ES-I3 (cell line): Measurements from ENCODE around the gene PCBP4.

Experiments
- H3K36me3 ChIP-seq: 2 replicates; pipeline ENCODE4 v1.6.1; 2013; ENCODE audit warnings: mild to moderate bottlenecking, low read length, control low read depth, moderate library complexity; ENCODE audit not compliant: insufficient read depth
- H3K4me1 ChIP-seq: 2 replicates; pipeline ENCODE4 v1.6.1; 2013; ENCODE audit warnings: mild to moderate bottlenecking, control low read depth, low read length; ENCODE audit not compliant: insufficient read depth
- H3K9ac ChIP-seq: 2 replicates; pipeline ENCODE4 v1.6.1; 2013; ENCODE audit warnings: low read depth, mild to moderate bottlenecking, low read length, moderate library complexity
- H3K9me3 ChIP-seq: 2 replicates; pipeline ENCODE4 v1.6.1; 2013; ENCODE audit warnings: mild to moderate bottlenecking, low read length, moderate library complexity; ENCODE audit not compliant: control insufficient read depth, insufficient read depth

Gene PCBP4

DNA sequence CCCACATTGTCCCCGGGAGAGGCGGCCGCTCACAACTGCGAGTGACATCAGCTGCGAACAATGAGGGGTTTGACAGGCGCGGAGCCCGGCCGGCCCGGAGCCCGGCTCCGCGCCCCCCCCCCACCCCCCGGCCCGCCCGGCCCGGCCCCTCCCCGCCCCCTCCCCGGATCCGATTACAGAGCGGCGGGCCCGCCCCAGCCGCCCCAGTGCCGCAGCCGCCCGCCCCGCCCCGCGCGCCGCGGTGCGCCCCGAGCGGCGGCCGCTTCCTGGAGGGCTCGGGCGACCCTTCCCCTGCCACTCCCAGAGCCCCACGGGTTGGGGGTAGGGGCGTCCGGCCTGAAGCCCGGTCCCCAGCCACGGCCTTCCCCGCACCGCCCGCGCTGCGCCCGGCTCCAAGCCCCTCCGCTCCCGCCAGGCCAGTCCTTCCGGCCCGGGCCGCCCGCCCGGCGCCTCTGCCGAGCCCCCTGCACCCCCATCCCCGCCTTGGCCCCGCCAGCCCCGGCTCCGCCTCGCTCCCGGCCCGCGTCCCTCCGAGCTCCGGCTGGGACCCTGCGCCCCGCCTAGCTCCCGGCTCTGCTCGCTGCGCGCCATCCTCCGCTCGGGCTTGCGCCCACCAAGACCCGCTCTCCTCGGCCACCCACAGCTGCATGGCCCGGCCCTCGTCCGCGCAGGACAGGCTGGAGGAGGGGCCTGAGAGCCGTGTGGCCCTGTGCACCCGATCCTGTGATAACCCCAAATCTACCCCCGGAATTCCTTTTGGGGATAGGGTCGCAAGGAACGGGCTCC lies at the start of gene PCBP4:
PCBP4 (minus strand) TSS at position 71 of the 786 bp plus-strand sequence. CDS start 6,214 bp downstream, outside the sequence.
- H3K9ac ChIP-seq, result peak within 1 kb of the TSS; percentile 66
- no peaks in the 10 kb centered on the region for H3K9me3 ChIP-seq
- no peaks in the 10 kb centered on the region for H3K36me3 ChIP-seq
- peaks cover 26% of the 10 kb centered on the region for H3K4me1 ChIP-seq

DNA sequence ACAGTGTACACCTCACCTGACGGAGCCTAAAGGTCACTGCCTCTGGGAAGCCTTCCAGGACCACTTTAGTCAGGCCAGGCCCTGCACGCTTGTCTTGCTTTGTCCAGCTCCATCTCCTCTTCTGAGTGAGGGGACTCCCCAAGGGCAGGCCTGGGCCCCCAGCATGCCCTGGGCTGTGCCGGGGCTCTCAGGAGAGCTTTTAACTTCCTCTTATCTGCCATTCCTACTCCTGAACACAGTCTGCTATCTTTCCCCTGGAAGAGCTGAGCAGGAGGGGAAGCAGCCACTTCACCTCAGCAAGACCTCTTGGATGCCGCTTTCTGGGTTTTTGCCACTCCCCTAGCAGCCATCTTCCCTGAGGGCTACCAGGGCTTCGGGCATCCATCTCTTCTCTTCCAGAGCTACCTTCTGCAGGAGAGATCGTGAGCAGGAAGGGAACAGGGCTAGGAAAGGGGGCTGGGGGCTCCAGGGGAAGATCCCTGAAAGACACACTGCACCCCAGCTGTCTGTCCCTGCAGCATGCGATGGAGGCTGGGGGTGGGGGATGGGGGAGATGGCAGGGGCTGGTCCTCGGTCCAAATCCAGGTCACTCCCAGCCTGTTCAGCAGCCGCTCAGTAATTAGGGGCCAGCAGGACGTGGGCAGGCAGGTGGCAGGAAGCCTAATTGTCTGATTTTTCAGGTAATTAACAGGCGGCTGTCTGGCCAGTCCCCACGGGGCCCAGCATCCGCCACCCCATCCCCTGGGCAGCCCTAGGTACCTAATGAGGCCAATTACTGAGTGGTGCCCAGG lies 48.4 kb upstream of the PCBP4 start:
- no peaks in the 10 kb centered on the region for H3K4me1 ChIP-seq
- no peak overlapping the region for H3K9ac ChIP-seq
- no peaks in the 10 kb centered on the region for H3K36me3 ChIP-seq
- no peaks in the 10 kb centered on the region for H3K9me3 ChIP-seq

DNA sequence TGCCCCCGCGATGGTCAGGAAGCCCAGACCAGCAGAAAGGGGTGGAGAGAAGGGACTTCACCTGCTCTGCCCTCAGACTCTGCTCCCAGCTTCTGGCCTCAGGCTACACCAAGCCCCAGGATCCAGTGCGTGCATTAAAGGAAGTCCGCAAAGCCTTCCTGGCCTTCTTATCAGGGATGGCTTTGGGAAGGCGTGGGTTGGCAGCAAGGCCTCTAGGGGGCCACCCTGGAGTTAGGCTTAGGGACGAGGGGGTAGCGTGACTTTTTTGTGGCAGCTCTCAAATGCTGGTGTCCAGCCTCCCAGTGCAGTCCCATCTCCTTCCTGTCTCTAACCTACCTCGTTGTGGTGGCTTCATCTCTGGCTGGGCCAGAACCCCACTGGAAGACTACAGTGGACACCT lies 47.4 kb upstream of the PCBP4 start:
- no peak overlapping the region for H3K9ac ChIP-seq
- no peaks in the 10 kb centered on the region for H3K36me3 ChIP-seq
- H3K9me3 ChIP-seq, result no peaks in the 10 kb centered on the region
- no peaks in the 10 kb centered on the region for H3K4me1 ChIP-seq

DNA sequence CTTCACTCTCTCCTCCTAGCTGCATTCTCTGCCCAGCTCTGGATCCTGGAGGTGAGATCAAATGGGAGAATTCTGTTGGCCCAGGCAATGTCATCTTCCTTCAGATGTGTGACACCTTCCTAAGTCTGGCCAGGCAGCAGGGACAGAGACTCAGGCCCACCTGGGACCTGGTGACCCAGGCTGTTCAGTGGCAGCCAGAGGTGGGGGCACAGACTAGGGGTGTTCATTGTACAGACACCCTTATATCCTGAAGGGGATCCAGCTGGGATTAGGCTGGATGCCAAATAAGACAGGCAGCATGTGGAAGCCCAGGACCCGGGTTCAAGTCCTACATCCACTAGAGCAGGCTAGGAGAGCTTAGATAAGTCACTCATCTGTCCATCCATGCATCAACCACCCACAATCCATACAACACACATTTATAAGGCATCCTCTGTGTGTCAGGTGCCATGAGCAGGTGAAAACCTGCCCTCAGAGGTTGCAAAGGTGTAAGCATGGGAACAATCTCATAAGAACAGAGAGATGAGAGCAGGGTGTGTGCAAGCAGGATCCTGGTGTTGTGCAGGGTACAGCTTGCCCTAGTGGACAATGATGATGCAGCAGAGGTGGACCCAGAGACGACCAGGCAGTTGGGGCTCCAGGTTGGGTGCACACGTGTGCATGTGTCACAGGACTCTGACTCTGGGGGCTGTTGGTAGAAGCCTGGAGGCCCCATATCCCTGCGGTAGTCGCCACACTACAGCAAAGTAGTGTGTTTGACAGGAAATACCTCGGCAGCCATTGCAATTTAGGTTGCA lies 46.7 kb upstream of the PCBP4 start:
- Histone ChIP-seq H3K36me3 (no peaks in the 10 kb centered on the region), H3K4me1 (no peaks in the 10 kb centered on the region), H3K9ac (no peak overlapping the region), H3K9me3 (no peaks in the 10 kb centered on the region)

DNA sequence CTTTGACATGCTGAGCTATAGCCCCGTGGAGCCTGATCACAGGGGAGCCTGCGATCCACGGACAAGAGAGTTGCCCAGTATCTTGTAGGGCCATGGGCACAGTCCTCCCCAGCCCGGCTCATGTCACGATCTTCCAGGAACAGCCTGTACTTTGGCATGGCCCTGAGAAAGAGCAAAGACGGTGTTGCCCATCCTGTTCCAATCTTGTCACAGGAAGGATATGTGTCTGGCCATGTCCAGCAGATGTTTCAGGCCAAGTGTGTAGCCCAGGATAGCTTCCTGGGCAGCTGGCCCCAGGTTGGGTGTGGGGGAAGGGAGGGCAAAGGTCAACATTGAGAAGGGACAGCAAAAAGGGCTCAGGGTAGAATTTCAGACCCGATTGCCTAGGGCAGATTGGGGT lies 45.4 kb upstream of the PCBP4 start:
- H3K9me3 ChIP-seq, result no peaks in the 10 kb centered on the region
- H3K36me3 ChIP-seq, result no peaks in the 10 kb centered on the region
- H3K4me1 ChIP-seq, result no peaks in the 10 kb centered on the region
- no peak overlapping the region for H3K9ac ChIP-seq

DNA sequence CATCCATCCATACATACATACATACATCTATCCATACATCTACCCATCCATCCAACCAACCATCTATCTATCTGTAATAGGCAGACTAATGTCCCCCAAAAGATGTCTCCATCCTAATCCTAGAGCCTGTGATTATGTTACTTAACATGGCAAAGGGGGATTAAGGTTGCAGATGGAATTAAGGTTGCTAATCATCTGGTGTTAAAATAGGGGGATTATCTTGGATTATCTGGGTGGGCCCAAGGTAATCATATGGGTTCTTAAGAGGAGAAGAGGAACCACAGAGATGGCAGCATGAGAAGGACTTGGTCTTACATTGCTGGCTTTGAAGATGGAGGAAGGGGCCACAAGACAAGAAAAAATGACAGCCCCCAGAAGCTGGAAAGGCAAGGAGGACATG lies 43.2 kb upstream of the PCBP4 start:
- Histone ChIP-seq H3K9me3 (no peaks in the 10 kb centered on the region), H3K4me1 (peaks cover 8% of the 10 kb centered on the region), H3K9ac (no peak overlapping the region), H3K36me3 (no peaks in the 10 kb centered on the region)

DNA sequence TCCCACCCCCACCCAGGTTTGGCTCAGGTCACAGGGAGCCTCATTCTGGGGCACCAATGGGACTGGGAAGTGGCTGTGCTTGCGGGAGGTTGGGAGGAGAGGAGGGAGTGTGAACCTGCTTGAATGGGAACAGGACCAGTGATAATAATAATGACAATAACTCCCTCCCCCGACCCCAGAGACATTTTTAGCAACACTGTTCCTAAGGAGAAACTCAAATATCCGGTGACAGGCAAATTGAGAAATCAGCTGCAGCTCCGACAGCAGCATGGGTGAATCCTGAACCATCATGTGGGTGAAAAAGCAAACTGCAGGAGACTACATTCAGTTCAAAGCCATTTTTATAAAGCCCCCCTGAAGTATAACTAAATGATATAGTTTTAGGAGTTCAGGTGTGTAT lies 40.0 kb upstream of the PCBP4 start:
- Histone ChIP-seq H3K9ac (no peak overlapping the region), H3K4me1 (peaks cover 18% of the 10 kb centered on the region), H3K36me3 (no peaks in the 10 kb centered on the region), H3K9me3 (no peaks in the 10 kb centered on the region)

DNA sequence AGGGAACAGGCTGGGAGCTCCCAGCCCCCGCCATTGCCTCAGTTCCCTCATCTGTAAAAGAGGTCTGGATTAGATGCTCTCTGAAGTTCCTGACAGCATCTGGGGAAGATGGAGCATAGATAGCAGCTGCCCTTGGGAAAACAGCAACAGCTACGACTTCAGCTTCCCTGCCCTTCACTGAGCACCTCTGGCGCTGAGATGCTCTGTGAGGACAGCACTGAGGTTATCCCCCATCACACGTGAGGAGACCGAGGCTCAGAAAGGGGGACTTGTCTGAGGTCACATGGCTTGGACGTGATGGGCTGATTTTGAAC lies 39.5 kb upstream of the PCBP4 start:
- H3K4me1 ChIP-seq, result peaks cover 21% of the 10 kb centered on the region
- no peak overlapping the region for H3K9ac ChIP-seq
- no peaks in the 10 kb centered on the region for H3K36me3 ChIP-seq
- H3K9me3 ChIP-seq, result no peaks in the 10 kb centered on the region

DNA sequence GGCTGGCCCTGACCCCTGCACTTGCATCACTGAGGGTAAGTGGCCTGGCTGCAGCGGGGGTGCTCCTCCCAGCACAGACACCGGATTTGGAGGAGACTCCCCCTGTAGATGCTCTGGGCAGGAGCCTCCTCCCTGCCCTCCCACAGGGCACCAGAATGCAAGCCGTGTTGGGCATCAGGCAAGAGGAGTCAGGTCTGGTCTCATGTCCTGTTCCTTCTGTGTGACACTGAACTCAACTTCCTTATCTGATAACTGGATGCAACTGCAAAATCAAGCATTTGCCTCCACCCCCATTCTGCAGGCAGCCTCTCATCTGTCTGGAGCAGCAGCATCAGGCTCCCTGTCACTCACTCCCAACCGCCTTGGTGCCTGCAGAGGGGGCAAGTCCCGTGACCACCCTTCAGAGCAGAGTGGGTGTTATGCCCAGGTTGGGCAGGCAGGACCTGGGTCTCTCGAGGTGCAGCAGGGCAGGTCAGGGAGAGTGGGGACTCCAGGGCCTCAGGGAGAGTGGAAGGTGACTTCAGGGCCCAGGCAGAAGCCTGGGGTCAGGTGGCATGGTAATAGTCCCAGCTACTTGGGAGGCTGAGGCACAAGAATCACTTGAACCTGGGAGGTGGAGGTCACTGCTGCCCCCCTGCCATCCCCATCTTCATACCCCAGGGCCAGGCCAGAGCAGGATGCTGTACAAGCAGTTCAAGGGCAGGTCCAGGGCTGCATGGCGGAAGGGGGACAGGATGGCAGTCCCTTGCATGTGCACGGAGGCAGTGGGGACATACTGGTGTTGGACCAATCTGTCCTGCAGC lies 39.0 kb upstream of the PCBP4 start:
- H3K9ac ChIP-seq, result no peak overlapping the region

DNA sequence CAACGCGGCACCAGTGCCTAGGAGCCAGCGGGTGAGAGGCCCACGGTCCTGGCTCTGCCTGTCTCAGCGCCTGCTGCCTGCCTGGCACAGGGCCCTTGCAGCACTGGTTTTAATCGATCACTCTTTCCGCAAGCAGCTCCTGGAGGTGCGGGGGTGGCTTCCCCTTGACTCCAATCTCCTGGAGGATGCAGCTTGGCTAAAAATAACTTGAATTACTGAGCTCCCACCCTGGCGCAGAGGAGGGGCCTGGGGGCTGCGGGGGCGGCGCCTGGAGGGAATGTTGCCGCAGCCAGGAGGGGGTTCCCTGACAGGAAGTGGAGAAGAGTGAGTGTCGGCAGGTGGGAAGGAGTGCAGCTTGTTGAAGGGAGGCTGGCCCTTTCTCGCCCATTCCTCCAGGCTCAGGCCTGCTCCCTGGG lies 38.3 kb upstream of the PCBP4 start:
- Histone ChIP-seq H3K4me1 (peaks cover 23% of the 10 kb centered on the region), H3K36me3 (no peaks in the 10 kb centered on the region), H3K9ac (no peak overlapping the region), H3K9me3 (no peaks in the 10 kb centered on the region)

More for the DNA sequence above, 39.0 kb upstream of the PCBP4 start:
- Histone ChIP-seq H3K9me3 (no peaks in the 10 kb centered on the region), H3K4me1 (peaks cover 23% of the 10 kb centered on the region), H3K36me3 (no peaks in the 10 kb centered on the region)

DNA sequence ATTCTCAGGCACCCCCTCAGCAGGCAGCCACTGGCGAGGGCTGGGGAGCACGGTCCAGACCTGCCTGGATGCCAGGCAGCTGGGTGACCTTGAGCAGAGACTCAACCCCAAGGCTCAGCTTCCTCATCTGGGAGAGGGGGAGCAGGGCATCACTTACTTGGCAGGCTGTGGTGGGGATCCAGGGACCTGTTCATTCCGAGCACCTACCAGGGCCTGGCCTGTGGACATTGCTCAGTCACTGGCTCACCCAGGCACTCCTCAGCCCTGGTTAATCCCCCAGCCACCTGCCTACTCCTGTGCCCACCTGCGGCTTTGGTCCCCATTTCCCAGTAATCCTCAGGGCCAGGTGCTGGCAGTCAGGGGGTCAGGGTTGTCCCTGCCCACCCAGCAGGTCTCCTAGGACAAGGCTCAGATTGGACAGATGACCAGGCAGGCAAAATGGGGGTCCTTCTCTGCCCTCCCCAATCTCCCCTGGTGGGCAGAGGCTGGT lies 37.7 kb upstream of the PCBP4 start:
- H3K9me3 ChIP-seq, result no peaks in the 10 kb centered on the region
- H3K36me3 ChIP-seq, result no peaks in the 10 kb centered on the region
- no peak overlapping the region for H3K9ac ChIP-seq
- H3K4me1 ChIP-seq, result peaks cover 23% of the 10 kb centered on the region

DNA sequence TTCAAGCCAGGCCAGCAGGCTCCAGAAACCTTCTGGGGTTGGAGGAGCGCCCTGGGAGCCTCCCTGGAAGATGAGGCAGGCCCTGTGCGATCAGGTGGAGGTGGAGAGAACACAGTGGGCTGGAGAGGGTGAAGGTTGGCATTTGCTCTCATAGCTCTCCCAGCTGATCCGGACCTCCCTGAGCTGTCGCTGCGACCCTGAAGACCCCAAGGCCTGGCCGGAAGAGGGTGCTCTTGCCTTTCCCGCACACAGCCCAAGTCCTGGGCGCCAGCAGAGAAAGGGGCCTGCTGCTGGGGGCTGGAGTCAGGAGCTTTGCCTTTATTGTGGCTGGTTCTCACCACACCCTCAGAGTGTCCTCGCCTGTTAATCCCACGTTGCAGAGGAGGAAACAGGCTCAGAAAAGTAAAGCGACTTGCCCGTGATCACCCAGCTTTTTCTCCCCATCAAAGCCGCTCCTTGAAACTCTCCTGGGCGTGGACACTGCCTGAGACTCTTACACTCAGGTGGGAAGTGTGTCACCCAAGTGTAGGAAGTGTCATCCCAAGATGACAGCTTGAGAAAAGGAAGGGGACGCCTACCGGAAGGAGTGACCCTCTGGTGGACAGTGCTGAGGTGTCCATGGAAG lies 37.0 kb upstream of the PCBP4 start:
- Histone ChIP-seq H3K4me1 (peaks cover 23% of the 10 kb centered on the region), H3K36me3 (no peaks in the 10 kb centered on the region), H3K9me3 (no peaks in the 10 kb centered on the region), H3K9ac (no peak overlapping the region)

DNA sequence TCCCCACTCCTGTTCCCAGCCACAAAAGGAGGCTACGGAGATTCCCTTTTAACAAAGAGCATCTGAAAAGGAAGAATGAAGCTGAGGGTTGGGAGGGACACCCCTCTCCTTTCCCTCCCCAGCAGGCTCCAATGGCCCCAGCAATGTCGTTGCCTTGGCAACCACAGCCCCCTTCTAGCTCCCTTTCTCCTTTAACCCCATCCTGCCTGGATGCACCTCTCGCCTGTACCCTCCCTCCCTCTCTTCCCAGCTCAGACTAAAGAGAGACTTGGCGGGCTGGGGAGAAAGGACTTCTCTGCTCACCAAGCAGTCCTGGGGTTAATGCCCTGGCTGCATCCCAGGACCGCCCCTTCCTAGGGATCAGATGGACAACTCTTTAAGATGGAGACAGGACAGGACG lies 35.5 kb upstream of the PCBP4 start:
- Histone ChIP-seq H3K4me1 (peaks cover 29% of the 10 kb centered on the region), H3K9ac (no peak overlapping the region), H3K36me3 (no peaks in the 10 kb centered on the region), H3K9me3 (no peaks in the 10 kb centered on the region)
